ENCODE data around the gene C2CD5. TPM values are rescaled to one million over a fixed set of nuclear protein-coding genes. Genes with fewer than 3 reads are reported as not detected.

The C2CD5 gene
- total and polyA plus RNA-seq, 2 of the 13 experiments (the other 11 are each of a cell fraction or from before 2014, with no cell fraction given), result 12.6 to 14.6 TPM

GRCh38 chr12:22544038-22544979, at the start of gene C2CD5 (continued):
- 0 out of 2 replicates have a peak, but pooled peaks have one; percentile 59 for TF ChIP-seq RNF219 (CRISPR knock-in tag; IDR thresholded peaks at IDR 0.05)
- no peak for TF ChIP-seq CBX2 (IDR thresholded peaks at IDR 0.05; ENCODE audit: low read depth, low read length)
- no peak for TF ChIP-seq CBX2 (CRISPR knock-in tag; IDR thresholded peaks at IDR 0.05; ENCODE audit: low read depth)
- 0 out of 2 replicates have a peak, but pooled peaks have one; percentile 27 for TF ChIP-seq ZNF713 (CRISPR knock-in tag; IDR thresholded peaks at IDR 0.05)
- TF ChIP-seq ZNF878 (CRISPR knock-in tag; IDR thresholded peaks at IDR 0.05), result peak; percentile 60; the same call in 1 of the 2 replicates
- peak; percentile 78 for TF ChIP-seq GATAD2A (CRISPR knock-in tag; IDR thresholded peaks at IDR 0.05)
- no peak; the same call in none of the 2 replicates for TF ChIP-seq ZNF256 (CRISPR knock-in tag; conservative IDR thresholded peaks at IDR 0.05)
- TF ChIP-seq MAFF (IDR thresholded peaks at IDR 0.05; ENCODE audit: low read depth, low read length), result peak; percentile 34; the same call in 1 of the 2 replicates
- TF ChIP-seq NFIC (IDR thresholded peaks at IDR 0.05; ENCODE audit: low read length), result no peak
- TF ChIP-seq ZNF780A (CRISPR knock-in tag; IDR thresholded peaks at IDR 0.05), result no peak; the same call in 1 of the 2 replicates
- no peak for TF ChIP-seq ZNF775 (CRISPR knock-in tag; IDR thresholded peaks at IDR 0.05; ENCODE audit: borderline replicate concordance)
- no peak for TF ChIP-seq TERF1 (CRISPR knock-in tag; IDR thresholded peaks at IDR 0.05)
- TF ChIP-seq ISX (CRISPR knock-in tag; conservative IDR thresholded peaks at IDR 0.05), result no peak; the same call in 1 of the 2 replicates
- TF ChIP-seq FLYWCH1 (CRISPR knock-in tag; IDR thresholded peaks at IDR 0.05), result no peak
- no peak for TF ChIP-seq SNAI1 (CRISPR knock-in tag; IDR thresholded peaks at IDR 0.05; ENCODE audit: borderline replicate concordance)
- TF ChIP-seq HOXA7 (CRISPR knock-in tag; IDR thresholded peaks at IDR 0.05), result no peak
- no peak for TF ChIP-seq ZNF674 (CRISPR knock-in tag; IDR thresholded peaks at IDR 0.05; ENCODE audit: low read depth)
- no peak for TF ChIP-seq FOXP1 (IDR thresholded peaks at IDR 0.05)
- TF ChIP-seq FOXP1 (CRISPR knock-in tag; IDR thresholded peaks at IDR 0.05), result peak; percentile 19; the same call in 1 of the 2 replicates
- TF ChIP-seq ZNF335 (CRISPR knock-in tag; IDR thresholded peaks at IDR 0.05), result peak; percentile 76; the same call in 1 of the 2 replicates
- no peak for TF ChIP-seq ZSCAN29 (CRISPR knock-in tag; conservative IDR thresholded peaks at IDR 0.05)
- TF ChIP-seq RBAK (CRISPR knock-in tag; IDR thresholded peaks at IDR 0.05), result no peak; the same call in 1 of the 2 replicates
- TF ChIP-seq MTF1 (CRISPR knock-in tag; IDR thresholded peaks at IDR 0.05), result 0 out of 2 replicates have a peak, but pooled peaks have one; percentile 18
- peak; percentile 69; the same call in 1 of the 2 replicates for TF ChIP-seq ESRRA (CRISPR knock-in tag; IDR thresholded peaks at IDR 0.05; ENCODE audit: low read depth)
- peak; percentile 46; the same call in 1 of the 2 replicates for TF ChIP-seq CHD2 (IDR thresholded peaks at IDR 0.05; ENCODE audit: low read depth, low read length)
- TF ChIP-seq ZNF652 (CRISPR knock-in tag; IDR thresholded peaks at IDR 0.05; ENCODE audit: borderline replicate concordance, low read depth), result no peak
- TF ChIP-seq E2F2 (CRISPR knock-in tag; IDR thresholded peaks at IDR 0.05; ENCODE audit: borderline replicate concordance), result peak; percentile 85; the same call in 1 of the 2 replicates
